B cell (primary cell): Measurements from ENCODE around the gene RMI1. TPM values are rescaled to one million over a fixed set of nuclear protein-coding genes. Genes with fewer than 3 reads are reported as not detected.
A peak's percentile ranks its signal among the peaks of the same experiment; 100 is the strongest.

Source experiments
- ATAC-seq: fragments of 200-7000 bp; cut with Tn5 transposase; one replicate; pipeline ENCODE4 v1.10.0; 2021; ENCODE audit warnings: low read depth, mild to moderate bottlenecking, moderate number of reproducible peaks, moderate library complexity
- CTCF ChIA-PET: fragments of 350-600 bp; sonication (Branson Sonifier 250); formaldehyde crosslinking; loops from one replicate; lab custom pipeline; 2021; ENCODE audit warnings: antibody characterized with exemption, inconsistent platforms; lab: Charles Lee
- POLR2A ChIA-PET: fragments of 350-600 bp; sonication (Branson Sonifier 250); formaldehyde crosslinking; loops from one replicate; lab custom pipeline; 2021; ENCODE audit warnings: antibody characterized with exemption; lab: Charles Lee
- DNase-seq: peaks from one replicate; pipeline ENCODE4 v3.0.0; 2013
- H2AFZ ChIP-seq: 2 replicates; pipeline ENCODE4 v1.6.1; 2012; ENCODE audit warnings: mild to moderate bottlenecking, low read depth, low read length; ENCODE audit not compliant: insufficient read depth, poor library complexity, severe bottlenecking
- H3K27ac ChIP-seq, 2 donors: 1 replicate in 1 of 2; 2 replicates in 1 of 2; pipeline ENCODE4 v1.5.1; 2012 to 2013; ENCODE audit warnings: low read length in 2 of 2, mild to moderate bottlenecking in 2 of 2, moderate library complexity in 1 of 2
- H3K27me3 ChIP-seq, 4 experiments: fragments of 200-600 bp in 1 of 4; sonication (generic) in 1 of 4; replicated peaks in 1 of 4; 1 replicate in 2 of 4; 2 replicates in 2 of 4; pipeline versions ENCODE4 v1.6.1 to v1.7.0; 2013 to 2016; ENCODE audit warnings: low read length in 3 of 4, mild to moderate bottlenecking in 2 of 4, mixed read lengths in 1 of 4, moderate library complexity in 1 of 4; ENCODE audit not compliant: insufficient read depth in 4 of 4, control insufficient read depth in 3 of 4; ENCODE audit errors: control extremely low read depth in 1 of 4
- H3K36me3 ChIP-seq, 2 experiments: replicated peaks in 1 of 2; 1 replicate in 1 of 2; 2 replicates in 1 of 2; pipeline versions ENCODE4 v1.6.1 to v1.7.1; 2013; ENCODE audit warnings: low read length in 1 of 2; ENCODE audit not compliant: insufficient read depth in 2 of 2, control insufficient read depth in 1 of 2; ENCODE audit errors: control extremely low read depth in 1 of 2, extremely low read depth in 1 of 2
- H3K4me1 ChIP-seq, 2 donors: fragments of 200-600 bp in 1 of 2; sonication (generic) in 1 of 2; 1 replicate in 1 of 2; 2 replicates in 1 of 2; pipeline versions ENCODE4 v1.5.1 to v1.6.1; 2013 to 2017; ENCODE audit warnings: low read length in 2 of 2; ENCODE audit not compliant: control insufficient read depth in 2 of 2, insufficient read depth in 2 of 2
- H3K4me2 ChIP-seq: replicated peaks from 2 replicates; pipeline ENCODE3; 2012; ENCODE audit warnings: mild to moderate bottlenecking, low read depth, low read length; ENCODE audit not compliant: poor library complexity, severe bottlenecking
- H3K4me3 ChIP-seq, 5 experiments: fragments of 200-600 bp in 1 of 5; sonication (generic) in 1 of 5; 1 replicate in 3 of 5; 2 replicates in 2 of 5; pipeline versions ENCODE4 v1.5.1 to v1.7.0; 2011 to 2016; ENCODE audit warnings: low read length in 4 of 5, mild to moderate bottlenecking in 4 of 5, low read depth in 2 of 5, control low read depth in 1 of 5, moderate library complexity in 1 of 5; ENCODE audit not compliant: insufficient read depth in 1 of 5; ENCODE audit errors: control extremely low read depth in 1 of 5, extremely low read depth in 1 of 5
- H3K79me2 ChIP-seq: fragments of 200-600 bp; sonication (generic); one replicate; pipeline ENCODE4 v1.6.0; 2016; ENCODE audit warnings: low read length; ENCODE audit not compliant: control insufficient read depth, insufficient read depth
- H3K9ac ChIP-seq: fragments of 200-600 bp; sonication (generic); 2 replicates; pipeline ENCODE4 v1.6.1; 2017; ENCODE audit warnings: mild to moderate bottlenecking, low read length, moderate library complexity
- H3K9me3 ChIP-seq, 3 donors: one replicate each; pipeline versions ENCODE4 v1.6.1 to v1.7.1; 2013; ENCODE audit warnings: low read length in 2 of 3; ENCODE audit not compliant: control insufficient read depth in 2 of 3, insufficient read depth in 1 of 3; ENCODE audit errors: control extremely low read depth in 1 of 3
- H4K20me1 ChIP-seq: 2 replicates; pipeline ENCODE4 v1.6.0; 2012; ENCODE audit warnings: mild to moderate bottlenecking, low read length; ENCODE audit not compliant: insufficient read depth, control insufficient read depth, poor library complexity, severe bottlenecking
- H3K27ac Mint-ChIP-seq: one replicate; pipeline ENCODE4 v1.8.0; 2021; ENCODE audit warnings: mixed read lengths
- H3K27me3 Mint-ChIP-seq: one replicate; pipeline ENCODE4 v1.8.0; 2021; ENCODE audit warnings: mixed read lengths
- H3K4me1 Mint-ChIP-seq: one replicate; pipeline ENCODE4 v1.8.0; 2021; ENCODE audit warnings: mixed read lengths
- H3K4me3 Mint-ChIP-seq: one replicate; pipeline ENCODE4 v1.8.0; 2021; ENCODE audit warnings: mixed read lengths
- H3K9me3 Mint-ChIP-seq: one replicate; pipeline ENCODE4 v1.8.0; 2022; ENCODE audit warnings: mixed read lengths; ENCODE audit not compliant: insufficient read depth
- CTCF ChIP-seq: fragments of 200-600 bp; IDR thresholded peaks from one replicate; pipeline ENCODE4 v1.8.0; 2022; ENCODE audit warnings: antibody characterized with exemption, mild to moderate bottlenecking
- EZH2 ChIP-seq: IDR thresholded peaks from 2 replicates; pipeline ENCODE4 v1.6.1; 2012; ENCODE audit warnings: borderline replicate concordance, low read depth, mild to moderate bottlenecking, moderate library complexity, low read length; ENCODE audit not compliant: insufficient read depth, poor library complexity, severe bottlenecking
- WGBS: methylation state at CpG from one replicate; pipeline ENCODE4 v1.1.5; 2013; ENCODE audit warnings: missing lambda C conversion rate; ENCODE audit not compliant: insufficient coverage; 5-methylcytosine and 5-hydroxymethylcytosine counted together
- intact Hi-C: fragments of 100-400 bp; cut with micrococcal nuclease; formaldehyde crosslinking; loops from one replicate; pipeline ENCODE4 v1.10.0; 2022
- polyA plus RNA-seq: library from polyadenylated mRNA; depleted of rRNA; stranded (reverse); fragments of >200 nt; gene quantifications from 2 replicates; pipeline ENCODE4 v1.2.3, GENCODE V29; 2012
- total RNA-seq, 2 donors: library from RNA; stranded (reverse); fragments of 120-200 nt in 1 of 2; gene quantifications; 1 replicate in 1 of 2; 2 replicates in 1 of 2; pipeline versions ENCODE4 v1.2.3 to v1.2.4, GENCODE V29; 2013 to 2022

Gene RMI1
- total and polyA plus RNA-seq, 2 donors (not counting 1 experiment from before 2014, with no cell fraction given), result 2.0 to 8.6 TPM

GRCh38 chr9:84002344-84002743 is 21.7 kb downstream of the RMI1 start:
- Mint-ChIP-seq H3K27ac (peak overlapping the region; percentile 32), H3K27me3 (no peaks in the 10 kb centered on the region), H3K4me1 (peaks cover 13% of the 10 kb centered on the region), H3K4me3 (peak overlapping the region; percentile 39), H3K9me3 (no peaks in the 10 kb centered on the region)
- peak; percentile 23 for DNase-seq
- H3K4me2 ChIP-seq, result peak overlapping the region; percentile 26
- no peaks in the 10 kb centered on the region for H3K27me3 ChIP-seq
- peaks cover 0 to 15% of the 10 kb centered on the region in 2 experiments for H3K36me3 ChIP-seq
- peak overlapping the region in 1 of 2 donors; percentile 40 for H3K27ac ChIP-seq
- peaks cover 2% of the 10 kb centered on the region for H3K79me2 ChIP-seq
- POLR2A ChIA-PET, result no interaction called here
- no peak overlapping the region for H2AFZ ChIP-seq
- peak; percentile 39 for ATAC-seq
- intact Hi-C loops, result no loop called here
- H3K9ac ChIP-seq, result no peak overlapping the region
- peaks cover 0 to 11% of the 10 kb centered on the region in 2 donors for H3K4me1 ChIP-seq
- TF ChIP-seq CTCF (no peak), EZH2 (no peak)
- CTCF ChIA-PET, result no interaction called here
- H3K9me3 ChIP-seq, result no peaks in the 10 kb centered on the region
- H4K20me1 ChIP-seq, result no peaks in the 10 kb centered on the region
- H3K4me3 ChIP-seq, result no peak overlapping the region

GRCh38 chr9:84003246-84003645 is 22.6 kb downstream of the RMI1 start:
- Histone ChIP-seq H3K4me1 (peaks cover 0 to 11% of the 10 kb centered on the region in 2 donors), H3K79me2 (no peaks in the 10 kb centered on the region), H2AFZ (no peak overlapping the region), H3K9me3 (no peaks in the 10 kb centered on the region), H3K36me3 (peaks cover 0 to 15% of the 10 kb centered on the region in 2 experiments), H3K4me3 (no peak overlapping the region), H3K9ac (no peak overlapping the region), H3K4me2 (no peak overlapping the region), H3K27ac (no peak overlapping the region), H3K27me3 (no peaks in the 10 kb centered on the region), H4K20me1 (no peaks in the 10 kb centered on the region)
- WGBS, result no CpG with 5 or more reads among the region's 3 CpGs
- H3K4me3 Mint-ChIP-seq, result no peak overlapping the region
- no peaks in the 10 kb centered on the region for H3K27me3 Mint-ChIP-seq
- CTCF ChIA-PET, result no interaction called here
- POLR2A ChIA-PET, result no interaction called here
- H3K27ac Mint-ChIP-seq, result no peak overlapping the region
- peaks cover 13% of the 10 kb centered on the region for H3K4me1 Mint-ChIP-seq
- DNase-seq, result no peak
- H3K9me3 Mint-ChIP-seq, result no peaks in the 10 kb centered on the region
- intact Hi-C loops, result no loop called here
- ATAC-seq, result no peak
- no peak for TF ChIP-seq CTCF
- TF ChIP-seq EZH2, result no peak
